IPS-NIHi11 (cell line): ENCODE data around the gene VAPB.
"Not testable (repeated sequence)": the region's sequence is repeated elsewhere in the genome, so short reads cannot be mapped to it uniquely, and the experiment has no call there.

Experiments
- DNase-seq: peaks from one replicate; pipeline ENCODE4 v3.0.0; 2012; ENCODE audit warnings: mixed read lengths, low spot score

The VAPB gene, protein sequence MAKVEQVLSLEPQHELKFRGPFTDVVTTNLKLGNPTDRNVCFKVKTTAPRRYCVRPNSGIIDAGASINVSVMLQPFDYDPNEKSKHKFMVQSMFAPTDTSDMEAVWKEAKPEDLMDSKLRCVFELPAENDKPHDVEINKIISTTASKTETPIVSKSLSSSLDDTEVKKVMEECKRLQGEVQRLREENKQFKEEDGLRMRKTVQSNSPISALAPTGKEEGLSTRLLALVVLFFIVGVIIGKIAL

GRCh38 chr20:58388882-58389323 lies at the start of gene VAPB:
Gene VAPB (plus strand): TSS chr20:58389229. CDS start chr20:58389460, 231 bp downstream.
- peak; percentile 97 for DNase-seq

DNA sequence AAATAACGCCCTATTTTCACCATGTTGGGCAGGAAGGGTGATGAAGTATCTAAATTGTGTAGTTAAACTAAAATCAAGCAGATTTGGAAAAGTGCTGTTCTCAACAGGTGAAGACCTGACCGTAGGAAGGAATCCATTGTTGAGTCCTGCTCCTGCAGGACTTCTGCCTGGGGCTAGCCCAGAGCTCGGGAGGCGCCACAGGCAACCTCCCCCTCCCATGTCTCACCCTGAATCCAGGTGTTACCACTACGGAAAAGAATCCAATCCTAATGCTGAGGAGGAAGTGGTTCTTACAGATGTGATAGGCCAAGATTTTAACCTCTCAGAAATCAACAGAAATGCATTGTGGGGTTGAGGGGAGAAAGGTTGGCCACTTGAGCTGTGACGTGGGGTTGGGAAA lies 49.3 kb upstream of the VAPB start:
- no peak for DNase-seq

GRCh38 chr20:58340151-58340550 lies 48.9 kb upstream of the VAPB start:
- no peak for DNase-seq

GRCh38 chr20:58340853-58341252 lies 48.2 kb upstream of the VAPB start:
- no peak for DNase-seq

- DNase-seq = no peak
Observed at GRCh38 chr20:58342104-58342945, 46.7 kb upstream of the VAPB start.

DNA sequence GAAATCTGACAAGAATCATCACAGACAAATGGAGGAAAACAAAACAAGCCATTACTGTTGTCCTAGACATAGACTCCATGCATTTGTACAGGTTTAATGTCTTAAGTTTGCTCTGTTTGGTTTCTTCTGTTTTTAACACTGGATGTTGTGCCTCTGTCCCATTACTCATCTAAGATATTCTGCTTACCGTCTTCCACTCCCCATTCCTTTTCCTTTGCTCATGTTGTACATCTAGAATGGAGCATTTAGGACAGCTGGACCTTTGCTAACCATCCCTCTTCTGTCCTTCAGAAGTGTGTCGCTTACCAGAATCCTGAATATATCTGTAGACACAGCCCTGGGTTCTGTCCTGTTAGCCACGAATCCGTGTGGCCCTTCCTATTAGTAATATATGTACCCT lies 44.3 kb upstream of the VAPB start:
- no peak for DNase-seq

DNA sequence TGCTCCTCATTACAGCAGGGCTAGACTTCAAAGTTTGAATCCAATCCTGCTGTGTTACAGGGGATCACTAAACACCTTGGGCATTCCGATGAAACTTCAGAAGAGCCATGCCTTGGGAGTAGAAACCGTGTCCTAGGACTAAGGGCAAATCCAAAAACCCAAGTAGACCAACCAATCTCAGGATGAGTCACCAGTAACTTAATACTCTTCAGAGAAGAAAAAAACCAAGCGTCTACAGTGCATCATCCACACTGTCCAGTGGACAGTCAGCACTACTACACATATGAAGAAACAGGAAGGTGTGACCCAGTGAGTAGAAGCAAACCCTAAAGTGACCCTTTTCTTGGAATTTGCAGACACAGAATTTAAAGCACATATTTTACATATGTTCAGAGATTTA lies 39.5 kb upstream of the VAPB start:
- DNase-seq = no peak

DNA sequence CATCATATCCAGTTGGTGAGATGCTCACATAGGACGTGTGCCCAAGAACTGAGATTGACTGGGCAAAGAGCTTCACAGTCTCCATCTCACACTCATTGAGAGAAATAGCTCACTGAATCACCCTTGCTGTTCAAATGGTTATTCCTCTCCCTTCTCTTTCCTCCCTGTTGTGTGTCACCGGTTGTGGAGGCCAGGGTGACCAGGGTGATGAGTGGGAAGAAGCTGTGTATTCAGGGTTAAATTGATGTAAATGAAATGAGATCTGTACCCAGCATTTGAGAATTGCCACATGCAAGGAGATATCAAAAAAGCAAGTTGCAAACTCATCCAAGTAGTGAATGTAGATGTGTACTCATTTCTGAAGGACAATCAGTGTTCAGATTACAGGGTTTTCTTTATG lies 36.6 kb upstream of the VAPB start:
- DNase-seq = no peak

- DNase-seq = no peak
Observed at GRCh38 chr20:58359441-58359840, 29.6 kb upstream of the VAPB start.

DNA sequence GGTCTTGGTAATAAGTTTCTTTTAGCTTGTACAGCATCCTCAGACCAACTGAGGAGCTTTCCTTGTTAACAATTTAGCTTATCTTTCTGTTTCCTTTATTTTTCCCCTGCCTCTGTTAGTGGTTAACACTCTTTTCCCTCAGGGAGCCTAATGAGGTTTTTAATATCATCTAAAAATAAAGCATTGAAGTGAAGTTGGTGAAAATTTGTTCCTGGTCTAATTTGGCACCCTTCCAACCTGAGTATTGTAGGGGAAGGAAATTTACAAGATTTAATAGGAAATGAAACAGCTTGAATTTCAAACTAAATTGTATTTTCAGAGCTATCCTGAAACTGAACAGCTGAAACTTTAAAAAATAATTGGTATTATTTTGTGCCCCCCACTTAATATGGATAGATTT lies 28.1 kb upstream of the VAPB start:
- DNase-seq = no peak

DNA sequence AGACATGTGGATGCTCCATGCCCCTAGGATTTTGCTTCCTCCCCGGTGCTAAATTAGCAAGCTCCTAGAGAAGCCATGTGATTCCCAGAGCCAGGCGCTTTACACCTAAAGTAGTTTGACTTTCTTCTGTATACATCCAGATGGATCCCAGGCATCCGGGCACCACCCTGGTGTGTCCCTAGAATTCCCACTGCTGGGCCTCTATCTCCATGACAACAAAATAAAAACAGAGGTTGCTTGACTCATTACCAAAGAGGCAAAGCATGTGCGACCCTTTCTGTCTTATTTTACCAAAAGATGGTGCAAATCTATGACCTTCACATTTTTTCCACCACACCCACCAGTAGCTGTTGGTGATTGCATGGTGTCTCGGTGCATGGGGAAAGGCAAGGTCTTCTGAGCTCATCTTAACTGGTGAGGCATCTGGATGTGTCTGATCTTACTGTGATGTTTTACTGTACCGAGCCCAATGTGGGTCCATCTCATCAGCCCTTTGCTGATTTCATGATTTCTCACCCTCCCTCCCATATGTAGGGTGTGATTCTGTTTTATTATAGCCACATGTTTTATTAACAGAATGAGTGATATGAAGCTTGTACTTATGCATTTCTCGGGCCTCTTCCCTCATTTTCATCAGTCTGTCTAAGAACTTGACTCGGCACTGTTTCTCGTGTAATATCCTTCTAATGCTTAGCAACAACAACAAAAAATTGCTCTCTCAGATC lies 27.4 kb upstream of the VAPB start:
- DNase-seq = no peak

DNA sequence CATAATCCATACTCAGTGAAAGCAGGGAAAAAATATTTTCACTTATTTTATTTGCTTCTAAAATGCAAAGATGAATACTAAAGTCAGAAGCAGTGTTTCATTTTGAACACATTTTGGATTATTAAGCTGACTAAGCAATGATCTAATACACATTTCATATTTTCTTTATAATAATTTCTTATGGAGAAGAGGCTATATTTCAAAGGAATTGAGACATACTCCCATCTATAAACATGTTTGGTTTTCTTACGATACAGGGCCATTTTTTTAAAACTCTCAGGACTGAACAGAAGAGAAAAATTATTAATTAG lies 26.9 kb upstream of the VAPB start:
- DNase-seq = no peak

DNA sequence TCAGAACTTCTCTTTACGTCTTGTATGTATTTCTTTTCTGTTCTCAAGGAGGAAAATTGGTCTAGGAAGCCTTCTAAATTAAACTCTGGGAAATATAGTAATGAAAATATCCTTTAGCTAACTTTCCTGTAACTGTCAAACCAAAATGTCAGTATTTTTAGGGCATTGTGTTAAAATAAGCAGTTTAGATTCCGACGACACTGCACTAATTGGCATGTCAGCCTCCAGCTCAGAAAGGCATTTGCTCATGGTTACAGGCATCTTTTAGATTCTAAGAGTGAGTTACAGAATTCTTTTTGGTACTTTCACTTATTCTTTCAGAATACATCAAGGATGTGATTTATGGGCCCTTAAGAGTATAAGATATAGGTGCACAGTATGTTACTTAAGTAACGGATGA lies 26.1 kb upstream of the VAPB start:
- no peak for DNase-seq

DNA sequence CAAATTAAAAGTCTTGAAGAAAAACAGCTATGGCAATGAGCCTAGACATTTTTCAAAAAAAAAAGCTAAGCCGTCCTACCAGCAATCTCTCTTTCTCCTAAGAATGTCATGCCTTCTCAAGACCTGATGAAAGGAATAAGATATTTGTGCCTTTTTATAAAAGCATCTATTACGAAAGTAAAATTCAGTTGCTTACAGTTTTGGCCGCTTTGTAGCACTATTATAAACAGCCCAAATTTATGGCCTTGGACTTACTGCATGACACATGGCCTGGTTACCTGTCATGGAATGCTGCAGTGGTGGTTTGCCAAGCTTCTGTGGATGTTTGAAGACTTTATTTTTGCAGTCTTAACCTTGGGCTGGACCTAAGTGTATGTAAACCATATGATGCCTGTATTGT lies 22.2 kb upstream of the VAPB start:
- no peak for DNase-seq

DNA sequence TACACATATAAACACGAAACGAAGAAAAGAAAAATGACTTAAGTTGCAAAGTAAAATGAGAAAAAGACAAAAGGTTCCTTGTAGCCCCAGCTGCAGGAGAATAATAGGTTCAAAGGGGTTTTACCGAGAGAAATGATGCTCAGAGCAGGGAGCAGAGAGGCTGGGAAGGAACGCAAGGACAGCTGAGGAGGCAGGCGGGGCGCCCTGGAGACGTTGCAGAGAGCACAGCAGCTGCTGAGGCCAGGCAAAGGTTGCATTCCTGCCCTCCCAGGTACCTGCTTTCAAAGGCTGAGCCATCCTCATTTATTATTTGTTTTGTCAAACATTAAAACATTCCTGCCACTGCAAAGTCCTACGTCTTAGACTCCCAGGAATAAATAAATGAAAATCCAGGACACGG lies 16.2 kb upstream of the VAPB start:
- DNase-seq = peak; percentile 45

DNA sequence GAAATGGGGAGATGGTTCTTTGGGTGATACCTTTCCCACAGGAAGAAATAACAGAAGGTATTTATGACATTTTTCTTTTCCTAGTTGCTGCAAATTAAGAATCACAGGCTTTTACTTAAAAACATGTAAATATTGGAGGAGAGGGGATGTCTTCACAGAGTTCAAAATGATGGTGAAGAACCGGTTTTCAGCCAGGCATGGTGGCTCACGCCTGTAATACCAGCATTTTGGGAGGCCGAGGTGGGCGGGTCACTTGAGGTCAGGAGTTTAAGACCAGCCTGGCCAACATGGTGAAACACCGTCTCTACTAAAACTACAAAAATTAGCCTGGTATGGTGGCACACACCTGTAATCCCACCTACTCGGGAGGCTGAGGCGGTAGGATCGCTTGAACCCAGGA lies 15.7 kb upstream of the VAPB start:
- DNase-seq = not testable (repeated sequence)

DNA sequence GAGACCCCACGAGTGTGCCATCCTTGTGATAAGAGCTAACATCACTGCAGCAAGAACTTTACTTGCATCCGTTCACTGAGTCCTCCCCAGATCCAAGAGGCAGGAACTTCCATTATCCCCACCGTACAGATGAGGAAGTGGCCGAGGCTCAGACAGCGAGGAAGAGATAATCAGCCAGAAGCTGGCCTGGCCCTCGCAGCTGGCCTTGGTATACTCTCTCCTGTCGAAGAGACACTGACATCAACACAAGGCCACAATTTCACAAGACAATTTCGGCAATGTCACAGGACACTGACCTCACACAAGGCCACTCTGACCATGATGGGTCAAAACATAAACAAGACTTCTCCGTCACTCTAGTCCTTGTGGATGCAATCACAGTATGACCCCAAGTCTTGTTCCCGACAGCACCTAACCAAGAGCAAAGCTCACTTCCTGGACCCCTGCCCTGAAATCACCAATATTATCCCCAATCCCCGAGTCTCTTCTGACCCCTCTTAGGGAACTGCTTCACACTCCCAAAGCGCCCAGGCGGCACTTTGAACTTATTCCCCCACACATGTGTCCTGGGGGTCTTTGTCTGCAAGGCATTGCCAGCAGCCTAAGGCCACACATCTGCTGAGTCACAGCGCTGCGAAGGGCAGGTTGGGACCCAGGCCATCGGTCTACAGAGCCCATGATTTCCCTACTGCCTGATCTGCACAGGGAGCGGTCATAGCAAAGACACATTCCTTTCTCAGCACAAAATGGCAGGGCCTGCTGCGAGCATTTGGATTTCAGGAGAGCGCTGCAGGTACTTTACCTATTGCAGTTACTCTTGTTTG lies 14.8 kb upstream of the VAPB start:
- no peak for DNase-seq

DNA sequence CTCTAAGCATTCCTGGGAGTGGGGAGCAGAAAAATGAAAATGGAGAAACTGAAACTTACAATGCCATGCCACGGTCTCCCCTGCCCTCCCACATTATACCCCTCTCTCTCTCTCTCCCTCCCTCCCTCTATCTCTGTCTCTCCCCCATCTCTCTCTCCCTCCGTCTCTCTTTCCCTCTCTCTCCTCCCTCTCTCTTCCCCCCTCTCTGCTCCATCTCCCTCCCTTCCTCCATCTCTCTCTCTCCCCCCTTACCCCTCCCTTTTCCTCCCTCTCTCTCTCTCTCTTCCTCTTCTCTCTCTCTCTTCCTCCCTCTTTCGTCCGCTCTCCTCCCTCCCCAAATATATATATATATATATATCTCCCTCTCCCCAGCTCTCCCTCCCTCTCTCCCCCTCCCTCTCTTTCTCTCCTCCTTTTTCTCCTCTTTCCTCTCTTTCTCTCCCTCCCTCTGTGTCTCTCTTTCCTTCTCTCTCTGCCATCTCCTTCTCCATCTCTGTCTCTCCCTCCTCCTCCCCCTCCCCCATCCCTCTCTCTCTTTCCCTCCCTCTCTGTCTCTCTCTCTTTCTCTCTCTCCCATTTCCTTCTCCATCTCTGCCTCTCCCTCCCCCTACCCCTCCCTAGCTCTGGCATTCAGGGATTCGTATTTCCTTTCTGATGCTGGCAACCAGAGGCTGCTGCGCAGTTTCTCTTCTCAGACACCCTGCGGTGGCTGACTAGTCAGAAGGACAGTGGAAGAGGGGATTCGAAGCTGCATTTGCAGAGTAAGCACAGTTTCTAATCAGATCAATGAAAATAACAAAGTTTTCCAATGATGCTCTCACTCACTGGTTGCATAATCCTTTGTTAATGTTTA lies 13.9 kb upstream of the VAPB start:
- peak; percentile 54 for DNase-seq

- no peak for DNase-seq
Observed at GRCh38 chr20:58375759-58376352, 13.2 kb upstream of the VAPB start.

- DNase-seq = no peak
Observed at GRCh38 chr20:58377017-58377416, 12.0 kb upstream of the VAPB start.
